PC-9 (cell line): Measurements from ENCODE around the gene ADAMTSL4.

Experiments used
- EZH2 ChIP-seq: fragments of 200-600 bp; sonication (generic); IDR thresholded peaks from 2 replicates; pipeline ENCODE4 v1.8.0; 2017; ENCODE audit warnings: antibody characterized with exemption, low read depth
- TF ChIP-seq, protein P1 (sequence below): fragments of 200-600 bp; sonication (generic); conservative IDR thresholded peaks from 2 replicates; pipeline ENCODE4 v1.6.1; 2017; ENCODE audit warnings: mixed run types, antibody characterized with exemption, mild to moderate bottlenecking, moderate library complexity

DNA sequence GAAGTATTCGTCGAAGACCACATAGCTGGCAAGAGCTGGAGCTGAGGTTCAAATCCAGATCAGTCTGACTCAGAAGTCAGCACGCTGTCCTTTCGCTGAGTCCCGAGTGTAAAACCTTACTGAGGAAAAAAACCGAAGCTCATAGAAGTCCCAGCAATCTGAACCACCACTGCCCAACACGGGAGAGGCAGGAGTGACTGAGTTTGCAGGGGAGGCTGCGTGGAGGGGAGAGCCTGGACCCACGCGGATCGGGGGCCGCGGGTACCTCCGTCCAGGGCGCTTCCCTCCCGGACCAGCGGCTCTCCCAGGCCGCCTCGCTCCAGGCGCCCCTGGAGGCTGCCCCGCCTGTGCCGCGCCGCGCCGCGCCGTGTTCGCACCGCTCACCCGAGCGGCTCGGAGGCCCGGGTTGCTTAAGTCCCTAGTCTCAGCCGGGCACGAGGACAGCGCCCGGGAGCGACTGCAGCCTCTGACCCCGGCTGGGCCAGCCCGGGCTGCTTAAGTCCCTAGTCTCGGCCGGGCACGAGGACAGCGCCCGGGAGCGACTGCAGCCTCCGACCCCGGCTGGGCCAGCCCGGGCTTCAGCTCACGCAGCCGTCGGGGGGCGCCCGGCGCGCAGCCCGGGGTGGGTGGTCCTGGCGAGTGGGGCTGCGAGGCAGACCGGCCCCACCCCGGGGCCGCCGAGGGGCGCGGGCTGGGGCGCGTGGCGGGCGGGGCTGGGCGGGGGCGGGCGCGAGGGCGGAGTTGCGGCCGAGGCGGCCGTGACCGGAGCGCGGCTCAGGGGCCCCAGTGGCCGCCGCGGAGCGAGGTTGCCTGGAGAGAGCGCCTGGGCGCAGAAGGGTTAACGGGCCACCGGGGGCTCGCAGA, at the start of gene ADAMTSL4:
- TF ChIP-seq, protein P1, sequence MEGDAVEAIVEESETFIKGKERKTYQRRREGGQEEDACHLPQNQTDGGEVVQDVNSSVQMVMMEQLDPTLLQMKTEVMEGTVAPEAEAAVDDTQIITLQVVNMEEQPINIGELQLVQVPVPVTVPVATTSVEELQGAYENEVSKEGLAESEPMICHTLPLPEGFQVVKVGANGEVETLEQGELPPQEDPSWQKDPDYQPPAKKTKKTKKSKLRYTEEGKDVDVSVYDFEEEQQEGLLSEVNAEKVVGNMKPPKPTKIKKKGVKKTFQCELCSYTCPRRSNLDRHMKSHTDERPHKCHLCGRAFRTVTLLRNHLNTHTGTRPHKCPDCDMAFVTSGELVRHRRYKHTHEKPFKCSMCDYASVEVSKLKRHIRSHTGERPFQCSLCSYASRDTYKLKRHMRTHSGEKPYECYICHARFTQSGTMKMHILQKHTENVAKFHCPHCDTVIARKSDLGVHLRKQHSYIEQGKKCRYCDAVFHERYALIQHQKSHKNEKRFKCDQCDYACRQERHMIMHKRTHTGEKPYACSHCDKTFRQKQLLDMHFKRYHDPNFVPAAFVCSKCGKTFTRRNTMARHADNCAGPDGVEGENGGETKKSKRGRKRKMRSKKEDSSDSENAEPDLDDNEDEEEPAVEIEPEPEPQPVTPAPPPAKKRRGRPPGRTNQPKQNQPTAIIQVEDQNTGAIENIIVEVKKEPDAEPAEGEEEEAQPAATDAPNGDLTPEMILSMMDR = no peak
- no peak for TF ChIP-seq EZH2
